Pancreas (tissue), 10 donors: Measurements from ENCODE around the gene TNP1. TPM values are rescaled to one million over a fixed set of nuclear protein-coding genes. Genes with fewer than 3 reads are reported as not detected.

Experiments
- ATAC-seq, 4 donors: fragments of 200-7000 bp; cut with Tn5 transposase; one replicate each; pipeline versions ENCODE4 v1.8.0 to v1.9.1; 2020; ENCODE audit warnings: mild to moderate bottlenecking in 4 of 4, moderate library complexity in 4 of 4
- DNase-seq, 6 donors: peaks; one replicate each; pipeline ENCODE4 v3.0.0-alpha.2; 2020
- FAIRE-seq: peaks from 2 replicates; lab custom pipeline; 2012; peaks lifted over from hg19 to GRCh38; lab: Jason Lieb, UNC
- H3K27ac ChIP-seq, 4 donors: fragments of 200-600 bp; sonication (generic); 1 replicate in 3 of 4; 2 replicates in 1 of 4; pipeline versions ENCODE4 v1.5.0 to v1.8.0; 2020
- H3K27me3 ChIP-seq, 4 donors: fragments of 200-600 bp; one replicate each; pipeline ENCODE4 v1.8.0; 2021
- H3K36me3 ChIP-seq, 3 donors: fragments of 200-600 bp; sonication (generic) in 1 of 3; one replicate each; pipeline versions ENCODE4 v1.5.0 to v1.8.0; 2020 to 2021
- H3K4me1 ChIP-seq, 3 donors: fragments of 200-600 bp; one replicate each; pipeline ENCODE4 v1.8.0; 2021
- H3K4me3 ChIP-seq, 4 donors: fragments of 200-600 bp; sonication (generic) in 2 of 4; one replicate each; pipeline versions ENCODE4 v1.5.0 to v1.8.0; 2020 to 2021
- H3K9me3 ChIP-seq, 4 donors: fragments of 200-600 bp; one replicate each; pipeline ENCODE4 v1.8.0; 2021
- CTCF ChIP-seq, 4 donors: fragments of 200-600 bp; sonication (generic) in 3 of 4; IDR thresholded peaks; one replicate each; pipeline versions ENCODE4 v1.5.0 to v1.8.0; 2021; ENCODE audit warnings: antibody characterized with exemption in 4 of 4
- WGBS, 2 donors: extraction: QIAGEN DNeasy Blood & Tissue Kit; methylation state at CpG; one replicate each; pipeline ENCODE4 v1.1.7; 2013; 5-methylcytosine and 5-hydroxymethylcytosine counted together
- intact Hi-C, 3 donors: fragments of 100-400 bp; cut with DNase I; formaldehyde crosslinking; loops; one replicate each; pipeline versions ENCODE4 v1.11.1 to v1.14.2; 2022
- polyA plus RNA-seq, 2 donors: library from polyadenylated mRNA; stranded (reverse); fragments of 200-250 nt; gene quantifications; one replicate each; pipeline ENCODE4 v1.2.3, GENCODE V29; 2013
- total RNA-seq, 6 donors: library from RNA; stranded (reverse); fragmentation: NEBNext Ultra II Directional in 4 of 6; extraction: Animal tissue kit (Norgen Biotek cat#: 25700) in 4 of 6; gene quantifications; one replicate each; pipeline versions ENCODE4 v1.2.1 to v1.2.4, GENCODE V29; 2021 to 2023
- donor health status: healthy with polysubstance abuse.
- donor health status: DM: no; HTN: no; CAD: no; lungs with moderate emphysema.
- donor health status: DM: no; HTN: no; CAD: no.
- donor health status: control.
- donor health status: control.
- donor health status: Bipolar disorder and iron deficiency.
- donor health status: DM: yes; HTN: yes; CAD: no.
- donor health status: DM: no; HTN: no; CAD: no.
- donor health status: DM: no; HTN: no; CAD: no.
- donor health status: DM: yes; HTN: yes; CAD: no.

The TNP1 gene
- total and polyA plus RNA-seq, 8 donors: not detected

DNA sequence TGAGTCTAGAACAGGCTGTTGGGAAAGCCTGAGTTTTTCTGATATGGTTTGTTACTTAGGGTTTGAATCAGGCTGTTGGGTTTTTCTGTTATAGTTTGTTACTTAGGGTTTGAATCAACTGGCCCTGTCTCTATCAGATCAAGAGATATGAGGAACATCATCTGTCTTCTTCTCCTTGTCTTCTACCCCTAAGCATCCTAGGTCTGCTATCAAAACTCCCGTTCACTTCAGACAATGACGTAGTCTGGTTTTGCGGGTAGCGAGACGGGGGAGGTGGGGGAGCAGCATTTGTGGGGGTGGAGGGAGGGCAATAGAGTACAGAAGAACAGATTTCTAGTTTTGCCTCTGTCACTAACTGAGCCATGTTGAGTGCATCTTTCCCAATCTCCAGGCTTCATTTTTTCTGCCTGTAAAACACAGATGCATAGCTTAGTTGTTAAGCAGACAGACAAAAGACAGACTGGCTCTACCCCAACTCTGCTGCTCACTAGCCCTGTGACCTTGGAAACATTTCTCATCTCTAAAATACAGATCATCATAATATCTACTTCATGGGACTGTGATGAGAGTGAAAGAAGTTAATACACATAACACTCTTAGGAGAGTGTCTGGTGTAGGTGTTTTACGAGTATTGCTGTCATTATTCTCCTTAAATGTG is 9.1 kb downstream of the TNP1 start:
- Histone ChIP-seq H3K9me3 (no peaks in the 10 kb centered on the region), H3K4me1 (no peaks in the 10 kb centered on the region), H3K27ac (no peak overlapping the region), H3K27me3 (no peaks in the 10 kb centered on the region), H3K4me3 (no peak overlapping the region), H3K36me3 (no peaks in the 10 kb centered on the region)
- intact Hi-C loops: no loop called here
- 84 to 88% methylated on average over 6 of the region's 6 CpGs for WGBS, 2 donors
- ATAC-seq: no peak
- no peak for DNase-seq
- TF ChIP-seq CTCF (IDR thresholded peaks at IDR 0.05): no peak
- no peak for FAIRE-seq

GRCh38 chr2:216849987-216850386 is 9.9 kb downstream of the TNP1 start:
- H3K4me3 ChIP-seq: no peak overlapping the region
- no peaks in the 10 kb centered on the region for H3K27me3 ChIP-seq
- WGBS, 2 donors: 18 to 31% methylated on average over 10 of the region's 10 CpGs
- no peaks in the 10 kb centered on the region for H3K4me1 ChIP-seq
- TF ChIP-seq CTCF (IDR thresholded peaks at IDR 0.05): no peak
- peak; percentile 73 to 87 (median 80) for ATAC-seq
- H3K9me3 ChIP-seq: no peaks in the 10 kb centered on the region
- H3K27ac ChIP-seq: no peak overlapping the region
- peak; percentile 41 to 82 (median 68) for DNase-seq
- intact Hi-C loops: no loop called here
- FAIRE-seq: no peak
- no peaks in the 10 kb centered on the region for H3K36me3 ChIP-seq

DNA sequence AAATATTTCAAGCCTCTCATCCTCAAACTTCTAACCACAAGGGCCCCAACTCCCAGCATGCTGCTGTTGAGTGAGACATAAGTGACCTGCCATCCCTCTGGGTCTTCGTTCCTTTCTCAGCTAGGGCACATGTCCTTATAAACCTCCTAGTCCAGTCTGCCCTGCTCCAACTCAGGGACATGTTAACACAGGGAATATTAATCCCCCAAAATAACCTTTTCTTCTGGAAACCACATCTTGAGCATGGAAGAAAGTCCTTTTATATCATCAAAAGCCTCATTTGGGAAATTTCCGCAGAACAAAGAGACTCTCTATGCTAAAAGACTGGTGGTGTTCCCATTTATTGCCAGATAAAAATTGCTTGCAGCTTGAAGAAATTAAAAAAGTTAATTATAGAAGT is 14.4 kb downstream of the TNP1 start:
- intact Hi-C loops: no loop called here
- DNase-seq (no peak), FAIRE-seq (no peak), ATAC-seq (no peak)
- TF ChIP-seq CTCF (IDR thresholded peaks at IDR 0.05): no peak
- 89 to 93% methylated on average over 2 of the region's 2 CpGs for WGBS, 2 donors
- Histone ChIP-seq H3K36me3 (no peaks in the 10 kb centered on the region), H3K27ac (no peak overlapping the region), H3K9me3 (no peaks in the 10 kb centered on the region), H3K4me1 (no peaks in the 10 kb centered on the region), H3K4me3 (no peak overlapping the region), H3K27me3 (no peaks in the 10 kb centered on the region)

DNA sequence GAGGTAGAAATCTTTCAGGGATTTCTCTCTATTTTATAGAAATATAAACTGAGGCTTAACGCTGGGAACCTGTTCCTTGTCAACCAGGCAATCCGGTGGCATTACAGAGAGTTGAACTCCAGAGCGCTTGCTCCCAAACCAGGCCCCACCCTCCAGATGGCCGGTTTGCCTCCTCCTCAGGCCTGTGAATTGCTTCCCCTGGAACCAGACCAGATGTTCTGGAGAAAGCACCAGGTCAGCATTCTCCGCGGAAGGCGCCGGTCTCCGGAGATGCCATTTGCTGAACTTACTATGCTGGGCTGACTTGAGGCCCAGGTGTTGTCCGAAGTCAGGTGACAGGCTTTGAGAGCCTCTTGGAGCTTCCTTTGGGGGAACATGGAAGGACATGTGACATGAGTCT is 17.2 kb downstream of the TNP1 start:
- FAIRE-seq (no peak), DNase-seq (peak in 2 of 6 donors; percentile 6 to 13), ATAC-seq (peak in 2 of 4 donors; percentile 57 to 65)
- Histone ChIP-seq H3K4me1 (no peaks in the 10 kb centered on the region), H3K27ac (no peak overlapping the region), H3K4me3 (no peak overlapping the region), H3K27me3 (no peaks in the 10 kb centered on the region), H3K36me3 (no peaks in the 10 kb centered on the region), H3K9me3 (no peaks in the 10 kb centered on the region)
- no peak for TF ChIP-seq CTCF (IDR thresholded peaks at IDR 0.05)
- WGBS, 2 donors: 76 to 78% methylated on average over 10 of the region's 10 CpGs
- intact Hi-C loops: no loop called here

DNA sequence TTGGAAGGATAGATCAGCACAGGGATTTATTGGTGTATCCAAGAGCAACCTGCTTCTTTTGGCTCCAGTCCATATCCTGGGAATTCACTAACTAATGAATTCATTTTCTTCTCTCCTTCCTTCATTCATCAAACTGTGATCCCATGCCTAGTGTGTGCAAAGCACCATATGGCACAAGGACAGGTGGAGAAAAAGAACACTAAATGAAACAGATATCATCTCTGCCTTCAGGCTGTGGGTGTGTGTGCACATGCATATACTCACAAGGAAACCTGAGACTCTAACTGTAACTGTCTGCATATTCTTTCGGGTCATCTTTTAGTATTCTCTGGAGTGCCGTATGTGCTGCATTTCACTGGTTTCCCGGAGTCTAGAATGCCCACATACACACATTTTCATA is 20.2 kb downstream of the TNP1 start:
- WGBS, 2 donors: 78 to 84% methylated on average over 3 of the region's 3 CpGs
- Histone ChIP-seq H3K9me3 (no peaks in the 10 kb centered on the region), H3K4me1 (no peaks in the 10 kb centered on the region), H3K36me3 (no peaks in the 10 kb centered on the region), H3K27me3 (no peaks in the 10 kb centered on the region), H3K27ac (no peak overlapping the region), H3K4me3 (no peak overlapping the region)
- DNase-seq (no peak), ATAC-seq (no peak), FAIRE-seq (no peak)
- intact Hi-C loops: no loop called here
- no peak for TF ChIP-seq CTCF (IDR thresholded peaks at IDR 0.05)
